NOMO-1 treated with dmso at 0.1 percent for 144 hours (cell line): Measurements from ENCODE around the gene FAM3C.
"Not testable (repeated sequence)": the region's sequence is repeated elsewhere in the genome, so short reads cannot be mapped to it uniquely, and the experiment has no call there.

ENCODE experiments used
- DNase-seq: peaks from one replicate; lab custom pipeline; 2025; ENCODE audit not compliant: unreplicated experiment; lab: John Stamatoyannopoulos, UW

FAM3C gene

GRCh38 chr7:121331574-121331973, 64.5 kb downstream of the FAM3C start:
- no peak for DNase-seq

GRCh38 chr7:121331048-121331447, 65.1 kb downstream of the FAM3C start:
- no peak for DNase-seq

GRCh38 chr7:121330053-121330833, 65.9 kb downstream of the FAM3C start:
- DNase-seq: no peak

- no peak for DNase-seq
Measured at GRCh38 chr7:121329191-121330052, 66.7 kb downstream of the FAM3C start.

GRCh38 chr7:121328508-121329190, 67.5 kb downstream of the FAM3C start, which contains the start of gene WNT16:
TSS of gene WNT16 (plus strand) at chr7:121329000. CDS start at chr7:121329293, 293 bp downstream.
- DNase-seq: no peak

- no peak for DNase-seq
Measured at GRCh38 chr7:121327671-121328070, 68.4 kb downstream of the FAM3C start.

GRCh38 chr7:121323515-121324302, 72.4 kb downstream of the FAM3C start:
- no peak for DNase-seq

- no peak for DNase-seq
Measured at GRCh38 chr7:121322460-121322859, 73.6 kb downstream of the FAM3C start.

GRCh38 chr7:121315170-121315569, 80.9 kb downstream of the FAM3C start:
- not testable (repeated sequence) for DNase-seq

- no peak for DNase-seq
Measured at GRCh38 chr7:121313793-121314676, 82.1 kb downstream of the FAM3C start.

- DNase-seq: no peak
Measured at GRCh38 chr7:121313220-121313792, 82.8 kb downstream of the FAM3C start.

- DNase-seq: no peak
Measured at GRCh38 chr7:121307021-121307574, 89.0 kb downstream of the FAM3C start.

GRCh38 chr7:121306565-121306964, 89.5 kb downstream of the FAM3C start:
- no peak for DNase-seq

- DNase-seq: no peak
Measured at GRCh38 chr7:121305109-121305508, 91.0 kb downstream of the FAM3C start.

GRCh38 chr7:121304102-121304658, 91.9 kb downstream of the FAM3C start:
- no peak for DNase-seq

GRCh38 chr7:121303422-121304101, 92.5 kb downstream of the FAM3C start:
- DNase-seq: no peak

GRCh38 chr7:121302214-121302745, 93.8 kb downstream of the FAM3C start:
- peak; percentile 63 for DNase-seq
